GM23248 (cell line): ENCODE results near the gene SKIDA1.

Experiments used
- EZH2 ChIP-seq: fragments of 200-600 bp; sonication (generic); IDR thresholded peaks from 2 replicates; pipeline ENCODE4 v1.6.1; 2018; ENCODE audit warnings: antibody characterized with exemption, mild to moderate bottlenecking; ENCODE audit not compliant: insufficient read depth, poor library complexity, severe bottlenecking
- EZH2phosphoT487 ChIP-seq: fragments of 200-600 bp; sonication (generic); IDR thresholded peaks from 2 replicates; pipeline ENCODE4 v1.6.1; 2018; ENCODE audit warnings: antibody characterized with exemption, moderate library complexity, mild to moderate bottlenecking, low read depth; ENCODE audit not compliant: insufficient read depth

- TF ChIP-seq EZH2 (no peak), EZH2phosphoT487 (no peak)
These were observed 24.4 kb downstream of the SKIDA1 start for GRCh38 chr10:21501091-21501490.
